Esophagus squamous epithelium (tissue), 5 donors: ENCODE results near the gene PLXND1. TPM values are rescaled to one million over a fixed set of nuclear protein-coding genes. Genes with fewer than 3 reads are reported as not detected.

ENCODE experiments used
- DNase-seq: peaks from one replicate; lab custom pipeline; 2025; lab: John Stamatoyannopoulos, UW
- H3K27ac ChIP-seq, 4 donors: fragments of 200-600 bp; sonication (generic); one replicate each; pipeline ENCODE4 v1.5.1; 2016 to 2019; ENCODE audit warnings: mild to moderate bottlenecking in 1 of 4
- H3K27me3 ChIP-seq, 4 donors: fragments of 200-600 bp; sonication (generic); 1 replicate in 3 of 4; 2 replicates in 1 of 4; pipeline versions ENCODE4 v1.5.1 to v1.6.0; 2017 to 2021; ENCODE audit warnings: antibody characterized with exemption in 1 of 4
- H3K36me3 ChIP-seq, 3 donors: fragments of 200-600 bp; sonication (generic); one replicate each; pipeline ENCODE4 v1.5.1; 2016 to 2019
- H3K4me1 ChIP-seq, 3 donors: fragments of 200-600 bp; sonication (generic); one replicate each; pipeline ENCODE4 v1.5.1; 2017 to 2019
- H3K4me3 ChIP-seq, 4 donors: fragments of 200-600 bp; sonication (generic); 1 replicate in 3 of 4; 2 replicates in 1 of 4; pipeline ENCODE4 v1.5.1; 2016 to 2019; ENCODE audit warnings: mild to moderate bottlenecking in 2 of 4, moderate library complexity in 1 of 4
- H3K9me3 ChIP-seq, 3 donors: fragments of 200-600 bp; sonication (generic); one replicate each; pipeline ENCODE4 v1.5.1; 2016 to 2019
- POLR2A ChIP-seq, 4 donors: fragments of 450-650 bp; IDR thresholded peaks; one replicate each; pipeline ENCODE4 v1.6.1; 2017; ENCODE audit warnings: antibody characterized with exemption in 4 of 4, mild to moderate bottlenecking in 4 of 4, moderate library complexity in 3 of 4
- WGBS, 2 donors: methylation state at CpG; one replicate each; pipeline ENCODE4 v1.1.5; 2018; 5-methylcytosine and 5-hydroxymethylcytosine counted together
- intact Hi-C: fragments of 100-400 bp; cut with DNase I; formaldehyde crosslinking; loops from one replicate; pipeline ENCODE4 v1.15.0; 2022
- total RNA-seq, 4 donors: library from RNA; depleted of rRNA; stranded (reverse); fragments of >200 nt; gene quantifications; one replicate each; pipeline ENCODE4 v1.1.0, GENCODE V29; 2016
- TF ChIP-seq, protein P1 (sequence below), 6 experiments: fragments of 450-650 bp in 4 of 6; fragments of 200-600 bp in 2 of 6; sonication (generic) in 2 of 6; IDR thresholded peaks; one replicate each; pipeline ENCODE4 v1.5.1; 2016 to 2019; ENCODE audit warnings: antibody characterized with exemption in 6 of 6, mild to moderate bottlenecking in 4 of 6, moderate library complexity in 4 of 6
- donor health status: DM: yes; HTN: yes; CAD: no.

The PLXND1 gene
- total RNA-seq, 4 donors from 2014 or later: 4.5 to 66.0 (median 24.4) TPM

DNA sequence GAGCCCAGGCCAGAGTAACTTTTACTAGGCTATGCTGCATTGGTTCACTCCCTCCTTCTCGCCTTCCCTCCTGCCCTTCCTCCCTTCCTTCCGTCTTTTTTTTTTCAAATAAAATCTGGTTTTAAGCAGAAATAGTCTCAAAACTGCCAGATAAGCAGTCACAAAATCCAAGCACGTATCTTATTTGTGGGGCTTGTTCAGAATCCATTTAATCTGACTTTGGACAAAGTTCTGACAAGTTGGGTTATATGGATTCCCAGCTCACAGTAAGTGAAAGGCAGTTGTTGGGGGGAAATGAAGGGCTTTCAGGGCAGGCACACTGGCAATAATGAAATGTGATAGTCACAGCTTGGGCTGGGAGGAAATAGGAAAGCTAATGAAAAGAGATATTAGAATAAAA, 32.0 kb upstream of the PLXND1 start:
- Histone ChIP-seq H3K4me3 (no peak overlapping the region), H3K9me3 (peaks cover 0 to 8% (median 0%) of the 10 kb centered on the region in 3 donors), H3K36me3 (no peaks in the 10 kb centered on the region), H3K4me1 (peaks cover 0 to 11% (median 3%) of the 10 kb centered on the region in 3 donors), H3K27me3 (no peaks in the 10 kb centered on the region), H3K27ac (no peak overlapping the region)
- 60 to 67% methylated on average over 3 of the region's 3 CpGs for WGBS, 2 donors
- no peak for DNase-seq
- TF ChIP-seq, protein P1, sequence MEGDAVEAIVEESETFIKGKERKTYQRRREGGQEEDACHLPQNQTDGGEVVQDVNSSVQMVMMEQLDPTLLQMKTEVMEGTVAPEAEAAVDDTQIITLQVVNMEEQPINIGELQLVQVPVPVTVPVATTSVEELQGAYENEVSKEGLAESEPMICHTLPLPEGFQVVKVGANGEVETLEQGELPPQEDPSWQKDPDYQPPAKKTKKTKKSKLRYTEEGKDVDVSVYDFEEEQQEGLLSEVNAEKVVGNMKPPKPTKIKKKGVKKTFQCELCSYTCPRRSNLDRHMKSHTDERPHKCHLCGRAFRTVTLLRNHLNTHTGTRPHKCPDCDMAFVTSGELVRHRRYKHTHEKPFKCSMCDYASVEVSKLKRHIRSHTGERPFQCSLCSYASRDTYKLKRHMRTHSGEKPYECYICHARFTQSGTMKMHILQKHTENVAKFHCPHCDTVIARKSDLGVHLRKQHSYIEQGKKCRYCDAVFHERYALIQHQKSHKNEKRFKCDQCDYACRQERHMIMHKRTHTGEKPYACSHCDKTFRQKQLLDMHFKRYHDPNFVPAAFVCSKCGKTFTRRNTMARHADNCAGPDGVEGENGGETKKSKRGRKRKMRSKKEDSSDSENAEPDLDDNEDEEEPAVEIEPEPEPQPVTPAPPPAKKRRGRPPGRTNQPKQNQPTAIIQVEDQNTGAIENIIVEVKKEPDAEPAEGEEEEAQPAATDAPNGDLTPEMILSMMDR (IDR thresholded peaks at IDR 0.05): no peak
- TF ChIP-seq POLR2A (IDR thresholded peaks at IDR 0.05): no peak
- intact Hi-C loops: no loop called here

DNA sequence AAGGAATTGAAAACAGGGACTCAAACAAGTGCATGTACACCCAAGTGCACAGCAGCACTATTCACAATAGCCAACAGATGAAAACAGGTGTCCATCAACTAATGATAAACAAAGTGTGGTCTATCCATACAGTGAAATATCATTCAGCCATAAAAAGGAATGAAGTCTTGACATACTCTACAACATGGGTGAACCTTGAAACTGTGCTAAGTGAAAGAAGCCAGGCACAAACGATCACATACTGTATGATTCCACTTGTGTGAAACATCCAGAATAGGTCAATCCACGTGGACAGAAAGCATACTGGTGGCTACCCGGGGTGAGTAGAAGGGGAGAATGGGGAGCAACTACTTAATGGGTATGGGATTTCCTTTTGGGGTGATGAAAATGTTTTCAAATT, 29.6 kb upstream of the PLXND1 start:
- Histone ChIP-seq H3K4me1 (peaks cover 0 to 11% (median 3%) of the 10 kb centered on the region in 3 donors), H3K27me3 (no peaks in the 10 kb centered on the region), H3K4me3 (no peak overlapping the region), H3K36me3 (no peaks in the 10 kb centered on the region), H3K27ac (no peak overlapping the region), H3K9me3 (peaks cover 0 to 8% (median 0%) of the 10 kb centered on the region in 3 donors)
- 81 to 88% methylated on average over 3 of the region's 3 CpGs for WGBS, 2 donors
- intact Hi-C loops: no loop called here
- no peak for TF ChIP-seq POLR2A (IDR thresholded peaks at IDR 0.05)
- TF ChIP-seq, protein P1 (IDR thresholded peaks at IDR 0.05): no peak
- no peak for DNase-seq

DNA sequence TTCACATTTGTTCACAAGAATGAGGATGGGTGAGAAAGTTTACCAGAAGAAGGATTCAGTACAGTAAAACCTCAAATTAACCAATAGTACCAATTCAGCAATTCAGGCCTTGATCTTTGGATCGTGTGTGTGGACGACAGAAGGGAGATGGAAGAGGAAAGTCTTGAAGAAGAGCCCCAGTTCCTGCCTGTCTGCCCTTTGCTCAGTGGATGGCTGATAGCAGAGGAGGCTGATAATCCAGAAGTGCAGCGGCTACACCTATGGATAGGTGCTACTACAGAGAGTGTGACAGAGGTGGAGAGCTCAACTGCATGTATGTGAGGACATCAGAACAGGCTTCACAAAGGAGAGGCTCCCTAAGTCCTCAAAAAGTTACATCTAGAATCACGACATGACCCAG, 29.2 kb upstream of the PLXND1 start:
- no peak for TF ChIP-seq POLR2A (IDR thresholded peaks at IDR 0.05)
- TF ChIP-seq, protein P1 (IDR thresholded peaks at IDR 0.05): no peak
- intact Hi-C loops: no loop called here
- H3K27ac ChIP-seq: no peak overlapping the region

DNA sequence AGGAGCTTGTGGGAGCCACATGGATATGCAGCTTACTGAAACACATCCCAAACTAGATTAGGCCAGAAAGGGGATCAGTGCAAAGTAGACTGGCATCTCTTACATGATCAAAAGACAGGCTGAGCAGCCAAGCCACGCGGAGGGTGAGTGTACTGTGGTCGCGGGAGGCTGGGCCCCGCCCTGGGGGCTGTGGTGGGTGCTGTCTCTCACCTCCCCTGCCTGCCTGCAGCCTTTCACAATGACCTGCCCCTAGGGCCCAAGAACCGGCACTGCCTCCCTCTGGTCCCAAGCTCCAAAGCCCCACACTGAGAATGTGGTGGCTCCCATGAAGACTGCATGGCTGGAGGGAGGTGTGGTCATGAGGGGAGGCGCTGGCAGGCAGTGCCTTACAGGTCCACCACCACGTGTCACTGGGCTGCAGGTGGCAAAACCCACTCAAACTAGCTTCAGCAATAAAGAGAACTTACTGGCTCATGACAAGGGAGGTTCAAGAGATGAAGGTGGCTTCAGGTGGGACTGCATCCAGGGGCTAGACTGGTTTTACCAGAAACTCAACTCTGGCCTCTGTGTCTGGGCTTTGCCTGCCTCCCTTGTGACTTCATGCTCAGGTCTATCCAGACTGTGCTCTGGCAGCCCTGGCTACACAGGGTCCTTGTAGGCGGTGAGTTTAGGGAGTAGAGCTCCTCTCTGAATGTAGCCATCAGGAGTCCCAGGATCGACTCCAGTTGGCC, 27.4 kb upstream of the PLXND1 start:
- intact Hi-C loops: no loop called here
- Histone ChIP-seq H3K9me3 (peaks cover 0 to 8% (median 0%) of the 10 kb centered on the region in 3 donors), H3K27ac (no peak overlapping the region), H3K36me3 (no peaks in the 10 kb centered on the region), H3K27me3 (no peaks in the 10 kb centered on the region), H3K4me3 (no peak overlapping the region), H3K4me1 (peaks cover 0 to 13% (median 3%) of the 10 kb centered on the region in 3 donors)
- TF ChIP-seq POLR2A (IDR thresholded peaks at IDR 0.05): no peak
- TF ChIP-seq, protein P1 (IDR thresholded peaks at IDR 0.05): no peak
- 67 to 82% methylated on average over 4 to 8 of the region's 10 CpGs for WGBS, 2 donors
- no peak for DNase-seq

More for the DNA sequence above, 29.2 kb upstream of the PLXND1 start:
- no peak for DNase-seq
- H3K9me3 ChIP-seq: peaks cover 0 to 8% (median 0%) of the 10 kb centered on the region in 3 donors
- no peaks in the 10 kb centered on the region for H3K36me3 ChIP-seq
- peaks cover 0 to 11% (median 3%) of the 10 kb centered on the region in 3 donors for H3K4me1 ChIP-seq
- H3K4me3 ChIP-seq: no peak overlapping the region
- 87 to 93% methylated on average over 4 of the region's 4 CpGs for WGBS, 2 donors
- no peaks in the 10 kb centered on the region for H3K27me3 ChIP-seq

DNA sequence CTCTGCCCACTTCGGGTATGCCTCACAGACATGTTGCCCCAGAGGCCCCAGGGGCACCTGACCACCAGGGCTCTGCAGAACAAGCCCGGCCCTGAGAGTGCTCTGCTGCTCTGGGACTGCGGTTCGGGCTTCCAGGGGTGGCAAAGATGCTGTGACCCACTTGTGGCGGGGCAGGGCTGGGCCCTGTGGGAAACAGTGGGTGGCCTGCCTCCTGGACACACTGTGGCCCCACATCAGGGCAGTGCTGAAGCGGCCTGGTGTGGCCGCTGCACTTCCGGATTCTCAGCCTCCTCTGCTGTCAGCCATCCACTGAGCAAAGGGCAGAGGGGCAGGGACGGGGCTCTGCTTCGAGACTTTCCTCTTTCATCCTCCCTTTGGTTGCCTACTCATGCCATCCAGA, 26.5 kb upstream of the PLXND1 start:
- Histone ChIP-seq H3K36me3 (no peaks in the 10 kb centered on the region), H3K27ac (no peak overlapping the region), H3K27me3 (no peaks in the 10 kb centered on the region), H3K4me3 (no peak overlapping the region), H3K4me1 (peaks cover 6 to 23% (median 8%) of the 10 kb centered on the region in 3 donors), H3K9me3 (peaks cover 0 to 8% (median 0%) of the 10 kb centered on the region in 3 donors)
- TF ChIP-seq POLR2A (IDR thresholded peaks at IDR 0.05): no peak
- TF ChIP-seq, protein P1 (IDR thresholded peaks at IDR 0.05): no peak
- WGBS, 2 donors: 73 to 88% methylated on average over 2 to 5 of the region's 10 CpGs
- intact Hi-C loops: no loop called here
- no peak for DNase-seq
